C4-2B (cell line): ENCODE measurements around the gene MOXD1.

Source experiments
- H3K27ac ChIP-seq: fragments of 450-650 bp; 2 replicates; pipeline ENCODE4 v1.5.1; 2017
- ZFX ChIP-seq: fragments of 450-650 bp; IDR thresholded peaks from 2 replicates; pipeline ENCODE4 v1.6.1; 2017
- TF ChIP-seq, protein P1 (sequence below): fragments of 450-650 bp; conservative IDR thresholded peaks from 2 replicates; pipeline ENCODE4 v1.5.1; 2017; ENCODE audit warnings: mild to moderate bottlenecking

MOXD1 gene

DNA sequence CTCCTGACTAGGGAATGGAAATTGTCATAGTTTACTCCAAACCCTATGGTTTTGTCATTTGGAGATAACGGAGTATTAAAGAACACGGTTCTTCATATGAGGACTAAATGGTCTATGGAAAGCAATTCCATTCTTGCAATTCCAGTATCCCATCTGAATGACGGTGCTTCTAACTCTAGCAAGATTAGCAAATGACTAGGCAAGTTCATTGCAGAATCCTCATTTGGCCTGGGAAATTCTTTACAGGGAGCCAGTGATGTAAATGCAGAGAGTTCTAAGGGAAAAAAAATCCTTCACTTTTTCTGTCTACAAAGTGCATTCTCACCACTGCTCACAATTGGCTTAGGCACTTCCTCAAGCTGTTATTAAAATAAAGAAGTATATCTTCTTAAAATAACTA lies 111.5 kb downstream of the MOXD1 start:
- no peak for TF ChIP-seq ZFX
- TF ChIP-seq, protein P1, sequence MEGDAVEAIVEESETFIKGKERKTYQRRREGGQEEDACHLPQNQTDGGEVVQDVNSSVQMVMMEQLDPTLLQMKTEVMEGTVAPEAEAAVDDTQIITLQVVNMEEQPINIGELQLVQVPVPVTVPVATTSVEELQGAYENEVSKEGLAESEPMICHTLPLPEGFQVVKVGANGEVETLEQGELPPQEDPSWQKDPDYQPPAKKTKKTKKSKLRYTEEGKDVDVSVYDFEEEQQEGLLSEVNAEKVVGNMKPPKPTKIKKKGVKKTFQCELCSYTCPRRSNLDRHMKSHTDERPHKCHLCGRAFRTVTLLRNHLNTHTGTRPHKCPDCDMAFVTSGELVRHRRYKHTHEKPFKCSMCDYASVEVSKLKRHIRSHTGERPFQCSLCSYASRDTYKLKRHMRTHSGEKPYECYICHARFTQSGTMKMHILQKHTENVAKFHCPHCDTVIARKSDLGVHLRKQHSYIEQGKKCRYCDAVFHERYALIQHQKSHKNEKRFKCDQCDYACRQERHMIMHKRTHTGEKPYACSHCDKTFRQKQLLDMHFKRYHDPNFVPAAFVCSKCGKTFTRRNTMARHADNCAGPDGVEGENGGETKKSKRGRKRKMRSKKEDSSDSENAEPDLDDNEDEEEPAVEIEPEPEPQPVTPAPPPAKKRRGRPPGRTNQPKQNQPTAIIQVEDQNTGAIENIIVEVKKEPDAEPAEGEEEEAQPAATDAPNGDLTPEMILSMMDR, result no peak
- H3K27ac ChIP-seq, result no peak overlapping the region

DNA sequence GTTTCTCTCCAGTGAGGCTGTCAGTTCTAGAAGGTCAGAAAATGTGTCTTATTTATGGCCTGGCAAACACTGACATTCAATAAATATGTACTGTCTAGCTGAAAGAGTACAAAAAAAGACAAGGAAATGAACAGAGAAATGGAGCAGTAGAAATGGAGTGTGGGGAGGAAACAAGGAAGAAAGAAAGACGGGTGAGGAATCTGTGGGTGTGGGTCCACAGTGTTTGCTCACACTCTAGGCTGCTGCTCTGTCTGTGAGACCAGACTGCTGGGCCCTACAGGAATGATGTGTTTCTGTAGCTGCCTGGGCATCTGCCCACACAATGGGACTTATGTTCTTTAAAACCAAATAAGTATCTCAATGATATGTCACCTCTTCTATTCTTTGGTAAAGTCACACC lies 114.2 kb downstream of the MOXD1 start:
- TF ChIP-seq, protein P1, result no peak
- no peak for TF ChIP-seq ZFX
- H3K27ac ChIP-seq, result no peak overlapping the region

- TF ChIP-seq, protein P1, result no peak
- no peak for TF ChIP-seq ZFX
- H3K27ac ChIP-seq, result no peak overlapping the region
These were observed 114.8 kb downstream of the MOXD1 start for GRCh38 chr6:132286298-132287019.

DNA sequence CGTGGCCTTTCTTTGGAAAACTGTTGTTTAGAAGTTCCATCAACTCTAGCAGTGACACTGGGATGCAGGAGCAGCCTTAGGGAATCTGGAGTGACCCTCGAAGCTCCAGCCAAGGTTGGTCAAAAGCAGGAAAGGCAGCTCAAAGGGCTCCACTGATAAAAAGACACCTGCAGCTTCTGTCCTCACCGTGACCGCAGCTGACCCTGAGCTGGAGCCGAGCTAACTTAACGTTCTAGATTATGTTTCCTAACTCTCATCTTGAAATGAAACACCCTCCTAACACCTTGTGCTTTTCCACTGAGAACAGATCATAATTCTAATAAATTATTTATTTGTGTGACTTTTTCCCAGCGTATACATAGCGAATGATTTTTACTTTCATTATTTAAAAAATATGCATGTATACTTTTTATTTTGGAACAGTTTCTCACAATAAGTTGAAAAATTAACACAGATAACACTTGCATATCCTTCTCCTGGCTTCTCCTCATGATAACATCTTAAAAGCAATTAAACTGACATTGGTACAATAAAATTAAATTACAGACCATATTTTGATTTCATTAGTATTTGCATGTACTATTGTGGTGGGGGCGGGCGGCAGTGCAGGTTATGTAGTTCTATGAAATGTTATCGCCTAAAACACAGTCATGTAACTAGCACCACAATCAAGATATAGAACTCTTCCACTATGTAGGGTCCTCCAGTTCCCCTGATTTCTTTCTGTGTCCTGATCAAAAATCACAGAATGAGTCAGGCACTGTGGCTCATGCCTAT lies 116.1 kb downstream of the MOXD1 start:
- H3K27ac ChIP-seq, result no peak overlapping the region
- TF ChIP-seq ZFX, result no peak
- TF ChIP-seq, protein P1, result no peak

DNA sequence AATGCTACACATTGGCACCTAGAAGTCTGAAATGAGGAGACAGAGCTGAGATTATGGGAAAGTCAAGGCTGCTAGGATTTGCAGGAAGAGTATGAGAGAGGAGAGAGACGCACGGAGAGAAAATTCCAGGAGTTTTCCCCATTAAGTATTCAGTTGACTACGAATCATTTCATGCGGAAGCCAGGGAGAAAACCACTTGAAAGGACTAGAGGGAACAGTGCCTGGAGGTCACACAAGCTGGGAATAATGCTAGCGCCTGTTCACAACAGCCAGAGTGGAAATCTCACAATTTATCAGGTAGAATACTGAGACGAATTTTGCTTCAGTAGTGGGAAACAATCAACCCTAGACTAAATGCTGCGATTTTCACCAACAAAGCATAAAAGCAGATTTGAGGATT lies 118.6 kb downstream of the MOXD1 start:
- TF ChIP-seq ZFX, result no peak
- TF ChIP-seq, protein P1, result no peak
- no peak overlapping the region for H3K27ac ChIP-seq

DNA sequence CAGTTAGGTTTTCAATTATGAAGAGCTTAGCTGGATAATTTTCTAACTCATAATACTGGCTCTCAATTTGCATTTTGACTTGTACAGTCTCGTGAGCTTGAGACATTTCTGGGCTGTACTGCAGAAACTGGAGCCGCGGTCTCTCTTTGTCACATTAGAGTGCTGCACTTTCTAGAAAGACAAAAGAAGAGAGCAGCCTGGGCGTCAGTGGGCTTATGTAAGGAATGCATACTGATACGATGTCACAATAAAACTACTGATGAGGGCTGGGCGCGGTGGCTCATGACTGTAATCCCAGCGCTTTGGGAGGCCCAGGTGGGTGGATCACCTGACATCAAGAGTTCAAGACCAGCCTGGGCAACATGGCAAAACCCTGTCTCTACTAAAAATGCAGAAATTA lies 120.8 kb downstream of the MOXD1 start:
- H3K27ac ChIP-seq, result no peak overlapping the region
- no peak for TF ChIP-seq ZFX
- TF ChIP-seq, protein P1, result no peak

GRCh38 chr6:132279592-132280139 lies 121.6 kb downstream of the MOXD1 start:
- no peak for TF ChIP-seq ZFX
- TF ChIP-seq, protein P1, result peak; percentile 93
- no peak overlapping the region for H3K27ac ChIP-seq
